GM10266 (cell line): Measurements from ENCODE around the gene PTPRD.

Experiments
- DNase-seq: peaks from one replicate; pipeline ENCODE4 v3.0.0; 2012; ENCODE audit errors: extremely low spot score
- CTCF ChIP-seq: IDR thresholded peaks from 2 replicates; pipeline ENCODE4 v1.5.1; 2012; ENCODE audit warnings: mild to moderate bottlenecking, low read depth; ENCODE audit not compliant: control insufficient read depth, insufficient read depth; ENCODE audit errors: missing control alignments

Gene PTPRD

GRCh38 chr9:8265281-8265680, 2347.5 kb downstream of the PTPRD start:
- no peak for TF ChIP-seq CTCF
- no peak for DNase-seq
